ENCODE measurements around the gene USP50.
"Not testable (repeated sequence)": the region's sequence is repeated elsewhere in the genome, so short reads cannot be mapped to it uniquely, and the experiment has no call there.

Gene USP50

DNA sequence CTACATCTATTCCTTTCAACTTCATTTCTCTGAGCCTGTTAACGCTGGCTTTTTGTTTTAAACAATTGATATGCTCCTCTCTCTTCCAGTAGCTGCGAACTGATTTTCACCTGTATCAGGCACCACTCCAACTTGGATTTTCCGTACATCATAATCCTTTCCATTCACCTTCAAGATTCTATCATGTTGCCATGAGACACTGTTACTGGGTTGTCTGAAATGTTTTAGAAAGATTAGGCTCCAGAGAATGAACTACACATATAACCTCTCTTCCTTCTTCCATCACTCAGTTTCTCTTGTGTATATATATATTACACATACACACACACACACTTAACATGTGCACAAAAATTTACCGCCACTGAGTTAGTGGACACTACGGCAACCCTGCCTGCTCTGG is at the start of gene USP50:
Gene USP50 (minus strand): TSS at position 101 of the 400 bp plus-strand sequence. CDS start 141 bp downstream, outside the sequence.
- no peak for DNase-seq (ENCODE audit: low read depth, low spot score)
- H3K27ac ChIP-seq, result no peak within 1 kb of the TSS

DNA sequence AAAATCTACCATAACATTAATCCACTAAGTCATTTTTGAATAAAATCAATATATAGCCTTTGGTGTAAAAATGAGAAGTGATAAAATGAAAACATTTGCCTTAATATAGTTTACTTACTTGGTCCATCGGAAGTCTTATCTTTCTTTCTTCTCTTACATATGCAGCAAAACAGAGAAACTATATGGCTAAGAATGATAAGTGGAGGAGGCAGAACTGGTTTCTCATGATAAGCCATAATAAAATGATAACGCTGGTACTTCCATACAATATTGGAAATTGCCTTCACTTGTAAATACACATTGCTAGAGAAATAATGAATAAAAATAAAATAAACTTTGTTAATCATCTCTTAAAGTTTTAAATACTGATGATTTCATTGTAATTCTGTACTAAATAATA is 47.8 kb upstream of the USP50 start:
- H3K27ac ChIP-seq, result no peak overlapping the region
- no peak for DNase-seq (ENCODE audit: low read depth, low spot score)

DNA sequence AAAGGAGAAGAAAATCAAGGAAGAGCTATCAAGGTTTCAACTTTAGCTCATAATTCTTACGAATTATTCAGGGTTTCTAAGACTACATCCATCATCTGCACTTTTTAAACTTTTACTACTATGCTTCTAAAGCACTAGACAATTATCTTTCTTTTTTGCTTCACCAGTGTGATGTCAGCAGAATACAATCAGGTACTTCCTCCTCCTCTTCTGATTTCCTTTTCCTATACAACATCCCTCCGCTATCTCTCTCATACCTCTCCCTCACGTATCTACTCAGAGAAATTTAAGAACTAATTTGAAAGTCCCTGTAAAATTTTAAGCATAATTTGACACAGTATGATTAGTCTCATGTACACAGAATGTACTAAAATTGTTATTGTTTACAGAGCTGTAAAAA is 47.3 kb upstream of the USP50 start:
- DNase-seq (ENCODE audit: low read depth, low spot score), result no peak
- no peak overlapping the region for H3K27ac ChIP-seq

DNA sequence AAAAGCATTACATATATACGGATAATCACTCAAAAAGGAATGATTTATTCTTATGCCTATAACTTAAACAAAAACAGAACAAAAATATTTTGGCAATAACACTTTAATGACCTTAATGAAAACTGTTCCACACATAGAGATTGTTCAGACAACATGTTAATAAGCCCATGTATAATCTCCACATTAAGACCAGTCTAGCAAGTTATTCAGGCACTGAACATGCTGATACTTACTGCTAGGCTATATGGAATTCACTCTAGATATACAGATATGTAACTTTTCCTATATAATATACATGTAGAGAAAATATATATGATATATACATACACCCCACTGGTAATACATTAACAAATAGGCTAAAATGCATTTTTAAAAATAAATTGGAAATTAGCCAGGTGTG is 43.8 kb upstream of the USP50 start:
- DNase-seq (ENCODE audit: low read depth, low spot score), result no peak
- no peak overlapping the region for H3K27ac ChIP-seq

DNA sequence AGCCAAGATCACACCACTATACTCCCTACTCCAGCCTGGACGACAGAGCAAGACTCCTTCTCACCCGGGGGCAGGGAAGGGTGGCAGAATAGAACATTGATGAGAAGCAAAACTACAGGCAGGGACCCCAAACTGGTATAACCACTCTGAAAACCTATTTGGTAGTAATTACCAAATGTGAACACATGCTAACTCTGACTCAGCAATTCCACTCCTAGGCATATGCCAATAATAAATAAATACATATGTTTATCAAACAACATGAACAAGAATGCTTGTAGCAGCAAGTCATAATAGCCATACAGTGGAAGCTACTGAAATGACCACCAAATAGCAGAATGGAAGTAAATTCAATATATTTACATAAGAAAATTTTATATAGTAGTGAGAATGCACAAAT is 31.0 kb upstream of the USP50 start:
- no peak overlapping the region for H3K27ac ChIP-seq
- no peak for DNase-seq (ENCODE audit: low read depth, low spot score)

DNA sequence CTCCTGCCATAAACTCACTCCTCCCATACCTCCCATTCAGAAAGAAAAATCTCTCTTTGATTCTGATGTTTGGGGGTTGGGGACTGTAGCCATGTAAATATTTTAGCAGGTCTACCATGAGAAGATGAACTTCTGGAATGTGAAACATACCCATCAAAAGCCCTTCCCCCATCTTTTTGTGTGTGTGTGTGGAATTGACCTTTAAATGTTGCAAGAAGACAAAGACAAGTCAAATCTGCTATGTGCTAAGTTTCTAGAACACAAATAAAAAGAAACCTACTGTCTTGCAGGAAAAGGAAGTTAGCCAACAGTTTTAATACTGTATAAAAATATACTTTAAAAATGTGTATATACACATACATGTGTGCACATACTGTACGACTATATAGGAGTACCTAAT is 29.7 kb upstream of the USP50 start:
- no peak overlapping the region for H3K27ac ChIP-seq
- no peak for DNase-seq (ENCODE audit: low read depth, low spot score)

DNA sequence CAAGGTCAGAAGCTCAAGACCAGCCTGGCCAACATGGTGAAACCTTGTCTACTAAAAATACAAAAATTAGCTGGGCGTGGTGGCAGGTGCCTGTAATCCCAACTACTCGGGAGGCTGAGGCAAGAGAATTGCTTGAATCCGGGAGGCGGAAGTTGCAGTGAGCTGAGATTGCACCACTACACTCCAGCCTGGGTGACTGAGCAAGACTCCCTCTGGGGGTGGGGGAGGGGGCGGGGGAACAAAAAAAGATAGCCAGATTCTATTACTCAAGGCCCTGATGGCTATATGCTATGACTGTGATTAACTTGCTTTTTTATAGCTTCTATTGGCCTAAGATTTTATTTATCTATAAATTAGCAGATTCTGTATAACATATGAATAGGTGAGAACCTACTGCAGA is 27.4 kb upstream of the USP50 start:
- H3K27ac ChIP-seq; DNase-seq (ENCODE audit: low read depth, low spot score): not testable (repeated sequence)

DNA sequence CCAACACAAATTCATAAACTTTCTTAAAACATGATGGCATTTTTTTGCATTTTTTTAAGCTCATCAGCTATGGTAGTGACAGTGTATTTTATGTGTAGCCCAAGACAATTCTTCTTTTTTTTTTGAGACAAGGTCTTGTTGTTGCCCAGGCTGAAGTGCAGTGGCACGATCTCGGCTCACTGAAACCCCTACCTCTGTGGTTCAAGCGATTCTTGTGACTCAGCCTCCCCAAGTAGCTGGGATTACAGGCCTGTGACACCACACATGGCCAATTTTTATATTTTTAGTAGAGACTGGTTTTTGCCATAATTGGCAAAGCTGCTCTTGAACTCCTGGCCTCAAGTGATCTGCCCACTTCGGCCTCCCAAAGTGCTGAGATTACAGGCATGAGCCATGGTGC is 17.3 kb upstream of the USP50 start:
- H3K27ac ChIP-seq, result no peak overlapping the region
- DNase-seq (ENCODE audit: low read depth, low spot score), result no peak

DNA sequence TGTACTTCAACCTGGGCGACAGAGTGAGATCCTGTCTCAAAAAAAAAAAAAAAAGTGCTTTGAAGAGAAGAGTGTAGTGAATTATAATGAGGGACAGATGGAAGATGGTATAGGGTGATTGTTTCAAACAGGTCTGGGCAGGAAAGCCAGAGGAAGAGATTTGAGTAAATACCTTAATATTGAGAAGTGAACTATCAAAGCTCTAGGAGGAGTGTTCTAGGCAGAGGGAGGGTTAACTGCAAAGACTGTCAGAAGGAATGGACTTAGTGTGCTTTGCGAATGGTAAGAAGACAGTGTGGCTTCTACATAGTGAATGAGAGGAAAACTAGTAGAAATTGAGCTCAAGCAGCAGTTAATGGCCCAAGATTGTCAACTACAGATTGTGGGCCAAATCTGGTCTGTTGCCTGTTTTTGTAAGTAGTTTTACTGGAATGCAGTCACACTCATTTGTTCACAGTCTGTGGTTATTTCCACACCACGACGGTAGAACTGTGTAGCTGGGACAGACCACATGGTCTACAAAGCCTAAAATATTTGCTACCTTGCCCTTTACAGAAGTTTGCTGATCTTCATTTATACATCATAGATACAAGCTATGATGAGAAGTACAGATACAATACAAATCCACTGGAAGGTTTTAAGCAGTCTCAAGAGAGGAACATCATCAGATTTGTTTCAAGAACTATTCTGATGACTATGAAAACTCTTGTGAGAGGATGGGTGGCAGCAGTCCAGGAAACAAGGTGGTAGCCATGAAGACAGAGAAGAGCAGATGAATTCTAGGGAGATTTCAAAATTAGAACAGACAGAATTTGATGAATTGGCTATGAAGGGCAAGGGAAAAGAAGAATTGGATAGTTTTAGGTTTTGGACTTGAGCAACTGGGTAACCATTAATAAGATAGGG is 16.5 kb upstream of the USP50 start:
- no peak for DNase-seq (ENCODE audit: low read depth, low spot score)
- no peak overlapping the region for H3K27ac ChIP-seq

DNA sequence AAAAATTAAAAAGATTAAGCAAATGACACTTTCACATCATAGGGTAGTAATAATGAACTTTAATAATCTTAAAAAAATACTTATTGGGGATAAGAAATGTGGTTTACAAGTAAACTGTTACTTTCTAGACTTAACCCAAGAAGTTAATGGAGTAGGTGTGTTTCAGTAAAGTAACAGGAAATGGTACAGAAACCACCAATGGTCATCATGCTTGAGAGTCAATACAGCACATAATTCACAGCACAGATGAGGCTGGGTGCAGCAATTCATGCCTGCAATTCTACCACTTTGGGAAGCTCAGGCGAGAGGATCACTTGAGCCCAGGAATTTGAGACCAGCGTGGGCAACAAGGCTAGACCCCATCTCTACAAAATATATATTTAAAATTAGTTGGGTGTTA is 11.5 kb upstream of the USP50 start:
- DNase-seq (ENCODE audit: low read depth, low spot score), result no peak
- no peak overlapping the region for H3K27ac ChIP-seq

DNA sequence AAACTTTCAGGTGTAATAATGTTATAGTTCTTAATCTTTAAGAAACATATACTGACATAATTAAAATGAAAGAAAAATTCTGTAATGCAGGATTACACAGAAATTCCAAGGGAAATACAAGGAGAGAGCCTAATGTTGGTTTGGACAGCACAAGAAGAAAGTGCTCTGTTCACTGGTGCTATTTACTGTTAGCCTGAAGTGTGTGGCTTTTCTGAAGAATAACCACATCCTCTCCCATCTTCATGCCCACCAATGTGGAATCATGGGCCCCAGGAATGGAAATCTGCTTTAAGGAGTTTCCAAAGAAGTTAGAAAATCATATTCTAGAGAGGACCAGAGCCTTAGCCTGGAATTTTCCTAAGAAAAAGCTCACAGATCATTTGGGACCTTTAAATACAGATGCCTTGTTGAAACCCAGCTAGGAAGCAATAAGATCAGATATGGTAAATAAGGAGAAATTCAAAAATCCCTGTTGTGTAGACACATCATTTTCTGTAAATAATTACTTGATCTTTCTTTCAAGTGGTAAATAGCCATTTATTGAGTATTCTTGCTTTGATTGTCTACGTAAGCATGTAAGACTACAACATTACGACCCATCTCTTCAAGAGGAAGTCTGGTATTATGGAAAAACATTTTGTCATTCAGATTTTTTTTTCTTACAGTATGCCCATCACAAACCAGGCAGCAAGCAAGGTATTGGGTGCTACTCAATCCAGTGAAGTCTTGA is 10.3 kb upstream of the USP50 start:
- no peak overlapping the region for H3K27ac ChIP-seq
- DNase-seq (ENCODE audit: low read depth, low spot score), result no peak

DNA sequence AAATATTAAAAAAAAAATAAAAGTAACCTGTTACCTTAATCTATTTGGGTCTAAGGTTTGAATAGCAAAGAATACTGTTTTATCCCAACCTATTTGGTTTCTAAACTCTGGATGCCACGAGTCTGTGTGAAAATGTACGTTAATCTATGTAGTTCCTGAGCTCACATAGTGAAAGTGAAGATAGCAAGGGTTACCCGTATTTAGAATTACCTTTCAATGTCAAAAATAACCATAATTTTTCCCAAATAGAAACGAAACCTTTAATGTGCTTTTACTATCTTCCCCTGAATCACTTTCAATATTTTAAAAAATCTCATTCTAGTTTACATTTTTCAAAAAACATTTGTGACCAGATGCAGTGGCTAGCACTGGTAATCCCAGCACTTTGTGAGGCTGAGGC is 5.8 kb upstream of the USP50 start:
- DNase-seq (ENCODE audit: low read depth, low spot score), result no peak
- H3K27ac ChIP-seq, result no peak overlapping the region

DNA sequence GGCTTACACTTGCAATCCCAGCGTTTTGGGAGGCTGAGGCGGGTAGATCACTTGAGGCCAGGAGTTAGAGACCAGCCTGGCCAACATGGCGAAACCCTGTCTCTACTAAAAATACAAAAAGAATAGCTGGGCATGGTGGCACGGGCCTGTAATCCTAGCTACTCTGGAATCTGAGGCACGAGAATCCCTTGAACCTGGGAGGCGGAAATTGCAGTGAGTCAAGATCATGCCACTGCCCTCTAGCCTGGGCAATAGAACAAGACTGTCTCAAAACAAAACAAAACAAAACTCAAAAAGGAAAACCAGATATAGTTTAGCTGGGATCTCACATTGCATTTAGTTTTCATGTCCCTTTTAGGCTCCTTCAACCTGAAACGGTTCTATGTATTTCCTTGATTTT is 2.9 kb upstream of the USP50 start:
- H3K27ac ChIP-seq, result no peak overlapping the region
- no peak for DNase-seq (ENCODE audit: low read depth, low spot score)

DNA sequence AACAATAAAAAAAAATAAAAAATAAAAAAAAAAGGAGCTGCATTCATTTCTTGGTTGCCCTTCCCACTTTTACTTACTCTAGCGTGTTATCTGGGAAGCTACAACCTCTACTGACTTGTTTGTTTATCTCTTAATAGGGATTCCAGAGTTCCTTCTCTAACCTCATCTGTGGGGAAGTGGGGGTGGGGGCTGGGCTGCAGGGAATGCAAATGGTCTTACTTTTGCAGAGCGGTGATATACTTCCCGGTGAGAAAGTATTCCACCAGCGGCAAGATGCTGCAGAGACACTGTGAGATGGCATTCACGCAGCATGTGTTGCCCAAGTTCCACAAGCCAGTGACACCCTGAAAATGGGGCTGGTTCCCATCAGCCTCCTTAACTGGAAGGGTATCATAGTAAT is 2.1 kb downstream of the USP50 start:
- no peak for DNase-seq (ENCODE audit: low read depth, low spot score)
- H3K27ac ChIP-seq, result no peak overlapping the region

DNA sequence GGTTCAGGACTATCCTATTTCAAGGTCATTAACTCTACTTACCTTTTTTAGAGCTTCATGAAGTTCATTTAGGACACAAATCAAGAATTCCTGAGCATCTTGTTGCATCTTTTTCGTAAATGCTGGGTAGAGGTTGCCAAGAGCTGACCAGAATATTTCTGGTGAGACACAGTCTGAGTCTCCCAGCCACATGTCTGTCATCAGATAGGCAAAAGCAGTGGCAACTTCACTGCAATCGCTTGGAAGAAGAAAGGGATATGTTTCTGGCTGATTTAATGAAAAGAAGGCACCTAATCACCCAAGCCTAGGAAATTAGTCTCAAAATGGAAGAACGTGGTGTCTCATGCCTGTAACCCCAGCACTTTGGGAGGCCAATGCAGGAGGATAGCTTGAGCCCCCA is 2.9 kb downstream of the USP50 start:
- no peak overlapping the region for H3K27ac ChIP-seq
- DNase-seq (ENCODE audit: low read depth, low spot score), result no peak

DNA sequence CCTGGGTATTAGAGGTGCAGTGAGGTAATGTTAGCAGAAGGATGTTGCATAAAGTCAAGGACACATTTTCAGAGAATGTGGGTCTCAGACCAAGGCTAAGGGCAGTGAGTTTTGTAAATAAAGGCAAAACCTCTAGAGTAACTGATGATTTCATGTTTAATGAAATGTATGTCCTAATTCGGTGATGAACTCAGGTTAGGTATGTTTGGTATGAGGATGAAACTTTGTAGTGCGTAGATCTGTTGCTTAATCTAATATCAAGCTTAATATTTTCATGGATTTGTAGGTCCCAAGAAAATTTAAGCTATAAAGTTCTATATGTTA is 3.6 kb downstream of the USP50 start:
- H3K27ac ChIP-seq, result no peak overlapping the region
- DNase-seq (ENCODE audit: low read depth, low spot score), result no peak

DNA sequence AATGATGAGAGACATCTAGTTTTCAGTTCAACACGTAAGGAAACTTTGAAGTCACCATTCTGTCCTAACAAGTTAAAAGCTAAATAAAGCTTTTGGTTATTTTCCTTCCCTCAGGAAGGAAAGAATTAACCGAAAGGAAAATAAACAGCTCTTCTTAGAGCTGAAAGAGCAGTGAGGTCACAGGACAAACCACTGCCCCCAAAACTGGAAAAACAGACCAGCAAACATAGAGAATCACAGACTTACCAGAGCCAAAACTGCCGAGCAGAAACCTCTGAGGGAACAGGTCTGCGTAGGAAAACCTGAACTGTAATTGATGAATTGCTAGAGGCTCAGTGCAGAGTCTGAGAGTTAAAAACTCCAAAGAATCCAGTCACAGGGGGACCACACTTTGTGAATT is 14.7 kb downstream of the USP50 start:
- DNase-seq (ENCODE audit: low read depth, low spot score), result no peak

DNA sequence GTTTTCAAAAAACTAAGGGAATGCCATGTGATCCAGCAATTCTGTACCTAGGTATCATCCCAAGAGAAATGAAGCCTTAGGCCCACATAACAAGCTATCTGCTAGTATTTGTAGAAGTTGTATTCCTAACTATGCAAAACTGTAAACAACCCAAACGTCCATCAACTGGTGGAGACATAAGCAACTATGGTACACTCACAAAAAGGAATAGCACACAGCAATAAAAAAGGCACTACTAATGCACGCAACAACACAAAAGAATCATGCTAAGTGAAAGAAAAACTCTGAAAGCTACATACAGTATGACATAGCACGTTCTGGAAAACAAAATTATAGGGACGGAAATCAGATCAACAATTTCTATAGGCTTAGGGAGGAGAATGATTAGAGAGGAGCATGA is 15.3 kb downstream of the USP50 start:
- no peak for DNase-seq (ENCODE audit: low read depth, low spot score)
- no peak overlapping the region for H3K27ac ChIP-seq

More for the DNA sequence above, 14.7 kb downstream of the USP50 start:
- no peak overlapping the region for H3K27ac ChIP-seq

DNA sequence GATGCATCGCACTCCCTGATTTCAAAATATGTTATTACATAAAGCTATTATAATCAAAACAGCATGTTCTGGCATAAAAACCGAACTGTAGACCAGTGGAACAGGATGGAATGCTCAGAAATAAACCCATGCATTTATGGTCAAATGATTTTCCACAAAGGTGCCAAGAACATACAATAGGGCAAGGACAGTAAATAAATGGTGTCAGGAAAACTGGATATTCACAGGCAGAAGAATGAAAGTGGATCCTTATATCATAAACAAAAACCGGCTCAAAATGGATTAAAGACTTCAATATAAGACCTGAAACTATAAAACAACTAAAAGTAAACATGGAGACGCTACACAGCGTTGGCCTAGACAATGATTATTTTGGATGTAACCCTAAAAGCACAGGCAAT is 22.6 kb downstream of the USP50 start:
- H3K27ac ChIP-seq, result no peak overlapping the region
- DNase-seq (ENCODE audit: low read depth, low spot score), result no peak

DNA sequence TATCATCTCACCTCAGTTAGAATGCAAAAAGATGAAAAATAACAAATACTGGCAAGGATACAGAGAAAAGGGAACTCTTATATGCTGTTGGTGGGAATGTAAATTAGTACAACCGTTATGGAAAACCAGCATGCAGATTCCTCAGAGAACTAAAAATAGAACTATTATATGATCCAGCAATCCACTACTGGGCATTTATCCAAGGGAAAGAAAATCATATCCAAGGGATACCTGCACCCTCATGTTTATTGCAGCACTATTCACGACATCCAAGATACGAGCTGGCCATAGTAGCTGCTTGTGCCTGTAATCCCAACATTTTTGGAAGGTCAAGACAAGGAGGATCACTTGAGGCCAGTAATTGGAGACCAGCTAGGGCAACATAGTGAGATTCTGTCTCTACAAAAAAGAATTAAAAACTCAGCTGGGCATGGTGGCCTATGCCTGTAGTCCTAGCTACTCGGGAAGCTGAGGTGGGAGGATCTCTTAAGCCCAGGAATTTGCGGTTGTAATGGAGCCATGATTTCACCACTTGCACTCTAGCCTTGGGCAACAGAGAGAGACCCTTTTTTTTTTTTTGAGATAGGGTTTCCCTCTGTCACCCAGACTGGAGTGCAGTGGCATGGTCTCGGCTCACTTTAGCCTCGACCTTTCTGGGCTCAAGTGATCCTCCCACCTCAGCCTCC is 26.6 kb downstream of the USP50 start:
- no peak overlapping the region for H3K27ac ChIP-seq
- DNase-seq (ENCODE audit: low read depth, low spot score), result no peak

DNA sequence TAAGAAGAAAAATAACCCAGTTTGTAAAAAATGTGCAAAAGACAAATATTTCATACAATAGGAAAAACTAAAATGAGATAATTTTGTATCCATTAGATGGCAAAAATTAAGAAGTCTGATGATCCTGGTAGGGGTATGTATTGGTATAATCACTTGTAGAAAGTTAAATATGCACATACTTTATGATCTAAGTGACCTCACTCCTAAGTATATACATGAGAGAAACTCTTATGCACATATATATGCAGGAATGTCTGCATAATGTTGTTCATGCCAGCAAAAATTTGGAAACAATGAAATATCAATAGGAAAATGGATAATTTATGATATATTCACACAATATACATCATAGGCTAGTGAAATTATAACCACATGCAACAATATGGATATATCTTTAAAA is 33.5 kb downstream of the USP50 start:
- no peak for DNase-seq (ENCODE audit: low read depth, low spot score)
- no peak overlapping the region for H3K27ac ChIP-seq
